Measurements from ENCODE around the gene PKNOX2. TPM values are rescaled to one million over a fixed set of nuclear protein-coding genes. Genes with fewer than 3 reads are reported as not detected.

The PKNOX2 gene
- total and polyA plus RNA-seq, 4 experiments from 2014 or later: not detected

DNA sequence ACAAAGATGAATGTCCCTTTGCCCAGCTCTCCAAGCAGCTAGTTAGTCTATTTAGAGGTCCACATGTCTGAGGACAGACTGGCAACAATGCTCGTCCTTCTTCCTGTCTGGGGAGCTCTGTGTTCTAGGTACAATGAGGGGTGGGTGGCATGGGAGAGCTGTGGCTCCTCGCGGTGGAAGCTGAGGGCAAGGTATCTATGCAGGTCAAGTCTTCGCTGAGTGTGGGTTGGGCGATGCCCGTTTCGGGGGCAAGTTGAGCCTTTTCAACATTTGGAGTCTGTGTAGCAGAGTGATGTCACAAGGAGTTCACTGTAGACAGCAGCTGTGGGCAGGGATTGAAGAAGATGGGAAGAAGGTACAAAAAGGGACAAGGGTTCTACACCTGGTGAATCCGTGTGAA lies 168.3 kb downstream of the PKNOX2 start:
- Histone ChIP-seq H3K9me3 (ENCODE audit: control insufficient read depth in 1 of 2, low read length in 2 of 2) (no peaks in the 10 kb centered on the region), H3K4me1 (ENCODE audit: insufficient read depth, low read length) (no peaks in the 10 kb centered on the region), H3K4me3 (ENCODE audit: low read length in 2 of 2) (no peak overlapping the region), H3K27ac (ENCODE audit: low read depth, low read length) (no peak overlapping the region), H3K36me3 (ENCODE audit: insufficient read depth, low read length) (no peaks in the 10 kb centered on the region), H3K27me3 (ENCODE audit: insufficient read depth, low read length) (no peaks in the 10 kb centered on the region)
- peaks cover 0 to 2% (median under 1%) of the 10 kb centered on the region in 4 donors for H3K4me1 Mint-ChIP-seq
- intact Hi-C loops (cut with micrococcal nuclease): no loop called here
- H3K36me3 Mint-ChIP-seq: no peaks in the 10 kb centered on the region
- no peak overlapping the region for H3K27ac Mint-ChIP-seq
- H3K27me3 Mint-ChIP-seq: peaks cover 11 to 21% of the 10 kb centered on the region in 2 donors
- ChIA-PET CTCF (ENCODE audit: partially characterized antibody) (no interaction called here), POLR2A (ENCODE audit: partially characterized antibody) (no interaction called here)
- H3K4me3 Mint-ChIP-seq: no peak overlapping the region
- no peak for DNase-seq
- no peaks in the 10 kb centered on the region for H3K9me3 Mint-ChIP-seq

DNA sequence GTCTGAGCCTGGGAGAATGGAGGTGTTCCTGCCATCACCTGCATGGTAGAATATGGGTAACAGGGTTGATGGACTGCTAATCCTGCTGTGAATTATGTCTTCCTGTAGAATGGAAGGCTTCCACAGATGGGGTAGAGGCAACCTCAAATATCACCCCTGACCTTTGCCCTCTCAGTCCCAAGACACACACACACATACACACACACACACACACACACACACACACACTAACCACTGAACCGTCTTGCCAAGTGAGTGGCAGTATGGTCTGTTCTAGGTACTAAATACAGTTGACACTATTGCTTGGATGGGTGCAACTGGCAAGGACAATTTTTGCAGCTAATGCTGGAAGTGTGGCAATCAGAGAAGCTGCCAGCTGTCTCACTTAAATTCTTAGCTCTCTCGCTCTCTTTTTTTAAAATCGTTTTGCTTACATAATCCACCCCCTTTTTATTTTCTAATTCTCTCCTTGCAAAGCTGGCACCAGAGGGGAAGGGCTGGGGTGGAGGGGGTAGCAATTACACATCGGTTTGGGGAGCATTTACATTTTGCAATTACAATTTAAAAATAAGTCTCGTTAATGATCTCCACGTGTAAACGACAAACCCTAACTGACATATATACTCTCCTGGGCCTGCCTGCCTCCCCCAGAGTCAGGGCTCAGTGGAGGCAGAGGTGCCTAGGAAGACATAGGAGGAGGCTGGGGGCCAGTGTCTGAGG lies 169.0 kb downstream of the PKNOX2 start:
- Histone ChIP-seq H3K9me3 (ENCODE audit: control insufficient read depth in 1 of 2, low read length in 2 of 2) (no peaks in the 10 kb centered on the region), H3K27ac (ENCODE audit: low read depth, low read length) (no peak overlapping the region), H3K36me3 (ENCODE audit: insufficient read depth, low read length) (no peaks in the 10 kb centered on the region), H3K4me1 (ENCODE audit: insufficient read depth, low read length) (no peaks in the 10 kb centered on the region), H3K27me3 (ENCODE audit: insufficient read depth, low read length) (no peaks in the 10 kb centered on the region), H3K4me3 (ENCODE audit: low read length in 2 of 2) (no peak overlapping the region)
- Mint-ChIP-seq H3K9me3 (no peaks in the 10 kb centered on the region), H3K36me3 (no peaks in the 10 kb centered on the region), H3K4me1 (peaks cover 0 to 2% (median under 1%) of the 10 kb centered on the region in 4 donors), H3K27ac (no peak overlapping the region), H3K4me3 (no peak overlapping the region), H3K27me3 (peaks cover 6 to 18% of the 10 kb centered on the region in 2 donors)
- POLR2A ChIA-PET (ENCODE audit: partially characterized antibody): no interaction called here
- DNase-seq: no peak
- intact Hi-C loops (cut with micrococcal nuclease): no loop called here
- CTCF ChIA-PET (ENCODE audit: partially characterized antibody): interaction anchor here (2.9 kb wide), 1 partner anchor 12 kb away, joined by 9 read pairs; no protein-coding TSS in a partner anchor

DNA sequence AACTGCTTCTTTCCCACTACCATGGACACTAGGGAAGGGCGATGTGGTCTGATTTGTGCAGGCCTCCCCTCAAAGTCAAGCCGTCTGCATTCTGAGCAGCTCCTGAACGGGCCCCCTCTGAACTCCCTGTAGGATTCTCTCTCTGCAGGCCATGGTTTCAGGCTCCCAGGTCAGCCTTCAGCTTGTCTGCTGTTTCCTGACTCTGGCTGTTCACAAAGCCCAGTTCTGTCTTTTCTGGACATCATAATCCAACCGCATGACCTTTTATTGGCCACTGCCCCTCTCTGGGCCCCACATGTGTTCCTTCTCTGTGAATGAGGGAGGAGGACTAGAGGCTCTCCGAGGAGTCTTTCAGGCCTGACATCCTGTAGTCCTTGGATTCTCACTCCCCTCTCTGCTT lies 170.6 kb downstream of the PKNOX2 start:
- Mint-ChIP-seq H3K4me3 (no peak overlapping the region), H3K27me3 (peaks cover 2 to 16% of the 10 kb centered on the region in 2 donors), H3K9me3 (no peaks in the 10 kb centered on the region), H3K27ac (peak overlapping the region in 1 of 7 donors; percentile 2), H3K4me1 (no peaks in the 10 kb centered on the region), H3K36me3 (no peaks in the 10 kb centered on the region)
- H3K4me1 ChIP-seq (ENCODE audit: insufficient read depth, low read length): no peaks in the 10 kb centered on the region
- no peak overlapping the region for H3K4me3 ChIP-seq (ENCODE audit: low read length in 2 of 2)
- POLR2A ChIA-PET (ENCODE audit: partially characterized antibody): no interaction called here
- H3K9me3 ChIP-seq (ENCODE audit: control insufficient read depth in 1 of 2, low read length in 2 of 2): no peaks in the 10 kb centered on the region
- no peak overlapping the region for H3K27ac ChIP-seq (ENCODE audit: low read depth, low read length)
- no peak for DNase-seq
- no peaks in the 10 kb centered on the region for H3K27me3 ChIP-seq (ENCODE audit: insufficient read depth, low read length)
- no peaks in the 10 kb centered on the region for H3K36me3 ChIP-seq (ENCODE audit: insufficient read depth, low read length)
- CTCF ChIA-PET (ENCODE audit: partially characterized antibody): interaction anchor here (2.9 kb wide), 1 partner anchor 11 kb away, joined by 9 read pairs; no protein-coding TSS in a partner anchor
- intact Hi-C loops (cut with micrococcal nuclease): no loop called here

DNA sequence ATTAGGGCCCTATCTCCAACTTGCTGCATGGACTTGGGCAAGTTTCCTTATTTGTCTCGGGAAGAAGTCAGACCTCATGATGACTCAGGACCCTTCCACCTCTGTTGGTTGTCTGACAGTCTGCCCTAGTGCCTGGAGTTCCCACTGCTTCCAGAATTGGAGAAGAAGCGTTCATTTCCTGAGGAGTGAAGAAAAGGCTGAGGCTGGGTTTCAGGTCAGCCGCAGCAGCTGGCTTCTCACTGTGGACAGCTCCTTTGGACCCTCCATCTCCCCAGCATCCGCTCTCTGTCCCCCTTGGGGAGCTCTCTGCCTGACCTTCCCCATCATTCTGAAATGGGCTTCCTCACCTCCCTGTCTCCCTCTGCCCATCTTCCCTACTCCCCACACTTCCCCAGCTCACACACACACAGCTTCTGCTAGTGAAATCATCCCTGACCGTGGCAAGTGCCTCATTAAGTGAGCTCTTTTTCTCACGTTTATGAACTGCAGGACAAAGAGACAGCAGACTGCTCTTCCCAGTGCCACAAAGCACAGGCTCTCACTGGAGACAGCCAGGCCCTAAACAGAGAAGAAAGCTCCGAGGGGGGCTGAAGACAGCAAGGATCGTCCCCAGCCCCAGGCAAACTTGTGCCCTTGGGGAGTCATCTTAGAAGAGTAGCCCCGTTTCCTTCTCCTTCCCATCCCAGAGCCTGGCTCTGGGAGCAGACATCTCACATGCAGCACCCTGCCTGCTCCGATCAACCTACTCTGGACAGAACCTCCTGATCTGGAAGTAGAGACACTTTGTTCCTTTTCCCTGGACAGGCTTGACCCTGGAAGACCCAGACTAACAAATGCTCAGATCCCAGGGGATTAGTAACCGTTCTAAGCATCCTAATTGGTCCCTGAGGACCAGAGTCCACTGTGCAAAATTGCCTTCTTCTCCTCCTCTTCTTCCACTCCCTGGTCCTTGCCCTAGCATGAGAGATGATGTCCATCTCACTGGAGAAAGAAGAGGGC lies 173.6 kb downstream of the PKNOX2 start:
- intact Hi-C loops (cut with micrococcal nuclease): no loop called here
- no peaks in the 10 kb centered on the region for H3K36me3 ChIP-seq (ENCODE audit: insufficient read depth, low read length)
- Mint-ChIP-seq H3K9me3 (no peaks in the 10 kb centered on the region), H3K27me3 (peaks cover 0 to 17% of the 10 kb centered on the region in 2 donors), H3K27ac (peak overlapping the region in 1 of 7 donors; percentile 8), H3K36me3 (no peaks in the 10 kb centered on the region), H3K4me3 (no peak overlapping the region), H3K4me1 (no peaks in the 10 kb centered on the region)
- DNase-seq: no peak
- no peaks in the 10 kb centered on the region for H3K9me3 ChIP-seq (ENCODE audit: control insufficient read depth in 1 of 2, low read length in 2 of 2)
- CTCF ChIA-PET (ENCODE audit: partially characterized antibody): interaction anchor here (0.6 kb wide), 1 partner anchor 544 kb away, joined by 3 read pairs; no protein-coding TSS in a partner anchor
- no peaks in the 10 kb centered on the region for H3K27me3 ChIP-seq (ENCODE audit: insufficient read depth, low read length)
- no peaks in the 10 kb centered on the region for H3K4me1 ChIP-seq (ENCODE audit: insufficient read depth, low read length)
- no peak overlapping the region for H3K27ac ChIP-seq (ENCODE audit: low read depth, low read length)
- no peak overlapping the region for H3K4me3 ChIP-seq (ENCODE audit: low read length in 2 of 2)
- POLR2A ChIA-PET (ENCODE audit: partially characterized antibody): no interaction called here

DNA sequence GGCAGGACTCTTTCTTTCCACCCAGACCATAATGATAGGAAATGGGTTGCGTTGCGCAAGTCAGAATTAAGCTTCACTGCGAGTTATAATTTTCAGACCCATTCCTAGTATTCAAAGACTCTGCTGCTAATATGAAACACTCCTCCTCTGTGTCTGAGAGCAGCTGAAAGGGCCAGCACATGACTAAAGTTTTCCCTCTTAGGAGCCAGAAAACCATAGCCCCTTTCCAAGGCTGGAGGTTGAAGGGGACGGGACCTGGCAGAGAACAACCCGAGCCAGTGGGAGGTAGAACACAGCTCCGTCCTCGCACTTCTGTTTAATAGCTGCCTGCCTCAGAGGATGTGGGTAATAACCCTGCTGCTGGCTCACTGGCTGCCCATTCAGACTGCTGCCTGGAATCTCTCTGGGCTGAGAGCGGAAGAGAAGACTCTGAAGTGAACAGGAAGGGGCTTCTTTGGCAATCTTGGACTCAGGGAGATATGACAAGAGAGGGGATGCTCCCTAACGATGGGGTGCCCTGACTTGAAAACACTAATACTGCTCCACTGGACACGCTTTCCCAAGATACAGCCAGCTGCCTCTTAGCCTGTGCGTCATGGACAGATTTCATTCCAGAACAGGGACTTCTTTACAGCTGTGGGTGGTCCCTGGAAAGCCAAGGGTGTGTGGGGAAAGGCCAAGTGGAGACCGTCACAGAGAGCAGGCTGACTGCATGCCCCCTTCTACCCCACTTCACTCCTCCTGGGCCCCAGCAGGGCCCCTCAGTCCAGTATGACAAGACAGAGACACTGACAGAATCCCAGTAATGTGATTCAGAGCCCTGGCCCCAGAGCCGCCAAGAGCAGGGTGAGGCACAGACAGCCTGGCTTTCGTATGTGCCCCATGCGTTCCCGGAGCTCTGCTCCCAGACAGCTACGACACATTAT lies 174.6 kb downstream of the PKNOX2 start:
- H3K4me3 Mint-ChIP-seq: no peak overlapping the region
- no peaks in the 10 kb centered on the region for H3K9me3 Mint-ChIP-seq
- DNase-seq: no peak
- ChIA-PET CTCF (ENCODE audit: partially characterized antibody) (no interaction called here), POLR2A (ENCODE audit: partially characterized antibody) (no interaction called here)
- no peaks in the 10 kb centered on the region for H3K4me1 ChIP-seq (ENCODE audit: insufficient read depth, low read length)
- H3K36me3 Mint-ChIP-seq: no peaks in the 10 kb centered on the region
- H3K4me1 Mint-ChIP-seq: no peaks in the 10 kb centered on the region
- H3K27ac ChIP-seq (ENCODE audit: low read depth, low read length): no peak overlapping the region
- H3K27me3 Mint-ChIP-seq: peaks cover 0 to 17% of the 10 kb centered on the region in 2 donors
- no peaks in the 10 kb centered on the region for H3K36me3 ChIP-seq (ENCODE audit: insufficient read depth, low read length)
- no peak overlapping the region for H3K4me3 ChIP-seq (ENCODE audit: low read length in 2 of 2)
- H3K9me3 ChIP-seq (ENCODE audit: control insufficient read depth in 1 of 2, low read length in 2 of 2): no peaks in the 10 kb centered on the region
- no peak overlapping the region for H3K27ac Mint-ChIP-seq
- H3K27me3 ChIP-seq (ENCODE audit: insufficient read depth, low read length): no peaks in the 10 kb centered on the region
- intact Hi-C loops (cut with micrococcal nuclease): no loop called here

DNA sequence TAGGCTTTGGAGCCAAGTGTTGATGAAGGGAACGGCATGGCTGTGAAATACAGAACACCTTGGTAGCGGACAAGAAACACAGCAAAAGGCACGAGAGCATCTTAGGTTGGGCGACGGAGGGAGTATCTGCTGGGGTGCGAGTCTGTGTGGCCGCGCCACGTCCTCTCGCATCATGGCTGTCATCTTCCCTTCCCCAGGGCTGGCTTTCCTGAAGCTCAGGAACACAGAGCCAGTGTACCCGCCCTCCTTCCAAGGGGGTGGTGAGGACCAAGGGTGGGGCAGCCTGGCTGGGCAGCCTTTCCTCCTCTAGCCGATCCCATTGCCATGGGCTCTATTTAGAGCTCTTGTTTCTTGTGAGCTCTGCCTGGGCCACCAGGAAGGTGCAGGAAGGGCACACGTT lies 177.1 kb downstream of the PKNOX2 start:
- no peak for DNase-seq
- Mint-ChIP-seq H3K9me3 (no peaks in the 10 kb centered on the region), H3K4me1 (peaks cover 0 to 1% (median 0%) of the 10 kb centered on the region in 4 donors), H3K4me3 (no peak overlapping the region), H3K27ac (no peak overlapping the region), H3K36me3 (no peaks in the 10 kb centered on the region), H3K27me3 (peaks cover 3 to 24% of the 10 kb centered on the region in 2 donors)
- CTCF ChIA-PET (ENCODE audit: partially characterized antibody): no interaction called here
- POLR2A ChIA-PET (ENCODE audit: partially characterized antibody): no interaction called here
- intact Hi-C loops (cut with micrococcal nuclease): no loop called here
- H3K4me3 ChIP-seq (ENCODE audit: low read length in 2 of 2): no peak overlapping the region
- H3K36me3 ChIP-seq (ENCODE audit: insufficient read depth, low read length): no peaks in the 10 kb centered on the region
- no peaks in the 10 kb centered on the region for H3K4me1 ChIP-seq (ENCODE audit: insufficient read depth, low read length)
- H3K27me3 ChIP-seq (ENCODE audit: insufficient read depth, low read length): no peaks in the 10 kb centered on the region
- H3K27ac ChIP-seq (ENCODE audit: low read depth, low read length): no peak overlapping the region
- no peaks in the 10 kb centered on the region for H3K9me3 ChIP-seq (ENCODE audit: control insufficient read depth in 1 of 2, low read length in 2 of 2)

Data from CD4-positive, alpha-beta memory T cell (primary cell).